K562 (cell line): ENCODE measurements around the gene POP7. TPM values are rescaled to one million over a fixed set of nuclear protein-coding genes. Genes with fewer than 3 reads are reported as not detected.
A peak's percentile ranks its signal among the peaks of the same experiment; 100 is the strongest.

ENCODE experiments used
- E2F3 ChIP-seq: fragments of 250-450 bp; sonication (Bioruptor Pico); IDR thresholded peaks from 2 replicates; pipeline ENCODE4 v1.4.0; 2020; ENCODE audit warnings: mild to moderate bottlenecking
- MCM7 ChIP-seq, 2 experiments: fragments of 450-650 bp; IDR thresholded peaks; 2 replicates each; pipeline ENCODE4 v1.6.1; 2016 to 2018
- NEUROD1 ChIP-seq: fragments of 150-350 bp; IDR thresholded peaks from 2 replicates; pipeline ENCODE4 v1.6.1; 2014; ENCODE audit warnings: borderline replicate concordance, low read length, low read depth; ENCODE audit not compliant: partially characterized antibody
- ZBTB7A ChIP-seq: IDR thresholded peaks from 2 replicates; pipeline ENCODE4 v1.6.1; 2011; ENCODE audit warnings: low read depth, mild to moderate bottlenecking, low read length, moderate library complexity, borderline replicate concordance; ENCODE audit not compliant: control insufficient read depth
- polyA plus RNA-seq, 8 experiments: library from polyadenylated mRNA; depleted of rRNA in 4 of 8; stranded (reverse) in 5 of 8; unstranded in 3 of 8; fragments of >200 nt; fragmentation: Nextera tagmentation in 2 of 8; fragmentation: Illumina TruSeq in 1 of 8; extraction: Ambion mirVana in 2 of 8; extraction: Trizol in 1 of 8; gene quantifications; 2 replicates each; pipeline versions ENCODE4 v1.2.1 to v1.2.3, GENCODE V29; 2011 to 2014; ENCODE audit warnings: inconsistent platforms in 1 of 8, missing spikeins in 1 of 8
- total RNA-seq, 7 experiments: library from RNA; depleted of rRNA in 6 of 7; stranded (reverse); fragments of >200 nt in 6 of 7; fragmentation: Illumina TruSeq in 2 of 7; extraction: Trizol in 2 of 7; gene quantifications; 2 replicates each; pipeline versions ENCODE4 v1.2.1 to v1.2.3, GENCODE V29; 2011 to 2021; ENCODE audit warnings: low replicate concordance in 1 of 7
- TF ChIP-seq, protein P1 (sequence below), 3 experiments: fragments of 200-800 bp in 1 of 3; fragments of 250-450 bp in 1 of 3; fragments of 450-650 bp in 1 of 3; sonication (Bioruptor Pico) in 1 of 3; sonication (Bioruptor generic) in 1 of 3; formaldehyde crosslinking in 1 of 3; IDR thresholded peaks; 2 replicates each; pipeline versions ENCODE4 v1.6.1 to v1.8.0; 2016 to 2022; ENCODE audit warnings: mild to moderate bottlenecking in 2 of 3, missing genetic modification characterization in 2 of 3, missing compliant biosample characterization in 1 of 3, moderate library complexity in 1 of 3

POP7 gene
- total and polyA plus RNA-seq, 9 of the 15 experiments (the other 6 are each of a cell fraction or from before 2014, with no cell fraction given): 11.5 to 163 (median 68.9) TPM

GRCh38 chr7:100682228-100682741, 23.6 kb upstream of the POP7 start (continued):
- TF ChIP-seq MCM7 (IDR thresholded peaks at IDR 0.05) (no peak), E2F3 (CRISPR knock-in tag) (no peak), ZBTB7A (peak; percentile 63; the same call in 1 of the 2 replicates), NEUROD1 (no peak)
- TF ChIP-seq, protein P1, sequence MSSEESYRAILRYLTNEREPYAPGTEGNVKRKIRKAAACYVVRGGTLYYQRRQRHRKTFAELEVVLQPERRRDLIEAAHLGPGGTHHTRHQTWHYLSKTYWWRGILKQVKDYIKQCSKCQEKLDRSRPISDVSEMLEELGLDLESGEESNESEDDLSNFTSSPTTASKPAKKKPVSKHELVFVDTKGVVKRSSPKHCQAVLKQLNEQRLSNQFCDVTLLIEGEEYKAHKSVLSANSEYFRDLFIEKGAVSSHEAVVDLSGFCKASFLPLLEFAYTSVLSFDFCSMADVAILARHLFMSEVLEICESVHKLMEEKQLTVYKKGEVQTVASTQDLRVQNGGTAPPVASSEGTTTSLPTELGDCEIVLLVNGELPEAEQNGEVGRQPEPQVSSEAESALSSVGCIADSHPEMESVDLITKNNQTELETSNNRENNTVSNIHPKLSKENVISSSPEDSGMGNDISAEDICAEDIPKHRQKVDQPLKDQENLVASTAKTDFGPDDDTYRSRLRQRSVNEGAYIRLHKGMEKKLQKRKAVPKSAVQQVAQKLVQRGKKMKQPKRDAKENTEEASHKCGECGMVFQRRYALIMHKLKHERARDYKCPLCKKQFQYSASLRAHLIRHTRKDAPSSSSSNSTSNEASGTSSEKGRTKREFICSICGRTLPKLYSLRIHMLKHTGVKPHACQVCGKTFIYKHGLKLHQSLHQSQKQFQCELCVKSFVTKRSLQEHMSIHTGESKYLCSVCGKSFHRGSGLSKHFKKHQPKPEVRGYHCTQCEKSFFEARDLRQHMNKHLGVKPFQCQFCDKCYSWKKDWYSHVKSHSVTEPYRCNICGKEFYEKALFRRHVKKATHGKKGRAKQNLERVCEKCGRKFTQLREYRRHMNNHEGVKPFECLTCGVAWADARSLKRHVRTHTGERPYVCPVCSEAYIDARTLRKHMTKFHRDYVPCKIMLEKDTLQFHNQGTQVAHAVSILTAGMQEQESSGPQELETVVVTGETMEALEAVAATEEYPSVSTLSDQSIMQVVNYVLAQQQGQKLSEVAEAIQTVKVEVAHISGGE (CRISPR knock-in tag; IDR thresholded peaks at IDR 0.05): no peak
